Measurements from ENCODE around the gene OR1J4. TPM values are rescaled to one million over a fixed set of nuclear protein-coding genes. Genes with fewer than 3 reads are reported as not detected.
"Not testable (repeated sequence)": the region's sequence is repeated elsewhere in the genome, so short reads cannot be mapped to it uniquely, and the experiment has no call there.

OR1J4 gene
- total RNA-seq, 1 donor from 2014 or later, result not detected

DNA sequence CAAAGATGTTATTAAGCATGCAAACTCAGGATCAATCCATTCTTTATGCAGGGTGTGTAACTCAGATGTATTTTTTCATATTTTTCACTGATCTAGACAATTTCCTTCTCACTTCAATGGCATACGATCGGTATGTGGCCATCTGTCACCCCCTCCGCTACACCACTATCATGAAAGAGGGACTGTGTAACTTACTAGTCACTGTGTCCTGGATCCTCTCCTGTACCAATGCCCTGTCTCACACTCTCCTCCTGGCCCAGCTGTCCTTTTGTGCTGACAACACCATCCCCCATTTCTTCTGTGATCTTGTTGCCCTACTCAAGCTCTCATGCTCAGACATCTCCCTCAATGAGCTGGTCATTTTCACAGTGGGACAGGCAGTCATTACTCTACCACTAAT, 435 bp downstream of the OR1J4 start:
- no peaks in the 10 kb centered on the region for H3K36me3 ChIP-seq
- H3K27me3 ChIP-seq (ENCODE audit: low read depth), result peaks cover 70% of the 10 kb centered on the region
- no peak for TF ChIP-seq CTCF (IDR thresholded peaks at IDR 0.05; ENCODE audit: borderline replicate concordance)
- no peaks in the 10 kb centered on the region for H3K9me3 ChIP-seq (replicated peaks)
- DNase-seq, result no peak
- no peaks in the 10 kb centered on the region for H3K4me1 ChIP-seq
- intact Hi-C loops (cut with micrococcal nuclease), result no loop called here
- H3K27ac ChIP-seq (replicated peaks), result no peak overlapping the region
- no peak overlapping the region for H3K4me3 ChIP-seq

DNA sequence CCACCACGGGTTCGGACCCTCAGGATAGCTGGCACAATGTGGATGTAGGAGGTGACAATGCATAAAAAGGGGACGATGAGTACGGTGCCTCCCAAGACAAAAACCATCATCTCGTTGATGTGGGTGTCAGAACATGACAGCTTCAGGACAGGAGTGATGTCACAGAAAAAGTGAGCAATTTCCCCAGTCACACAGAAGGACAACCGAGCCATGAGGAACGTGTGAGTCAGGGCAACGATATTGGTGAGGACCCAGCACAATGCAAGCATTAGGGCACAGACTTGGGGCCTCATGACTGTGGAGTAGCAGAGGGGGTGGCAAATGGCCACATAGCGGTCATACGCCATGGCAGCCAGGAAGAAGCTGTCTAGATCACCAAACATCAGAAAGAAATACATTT, 7.7 kb downstream of the OR1J4 start:
- no peak for TF ChIP-seq CTCF (IDR thresholded peaks at IDR 0.05; ENCODE audit: borderline replicate concordance)
- Histone ChIP-seq H3K27me3 (ENCODE audit: low read depth) (peaks cover 36% of the 10 kb centered on the region), H3K4me1 (no peaks in the 10 kb centered on the region), H3K36me3 (no peaks in the 10 kb centered on the region), H3K27ac (replicated peaks) (no peak overlapping the region), H3K9me3 (replicated peaks) (no peaks in the 10 kb centered on the region), H3K4me3 (no peak overlapping the region)
- intact Hi-C loops (cut with micrococcal nuclease), result no loop called here
- DNase-seq, result no peak

DNA sequence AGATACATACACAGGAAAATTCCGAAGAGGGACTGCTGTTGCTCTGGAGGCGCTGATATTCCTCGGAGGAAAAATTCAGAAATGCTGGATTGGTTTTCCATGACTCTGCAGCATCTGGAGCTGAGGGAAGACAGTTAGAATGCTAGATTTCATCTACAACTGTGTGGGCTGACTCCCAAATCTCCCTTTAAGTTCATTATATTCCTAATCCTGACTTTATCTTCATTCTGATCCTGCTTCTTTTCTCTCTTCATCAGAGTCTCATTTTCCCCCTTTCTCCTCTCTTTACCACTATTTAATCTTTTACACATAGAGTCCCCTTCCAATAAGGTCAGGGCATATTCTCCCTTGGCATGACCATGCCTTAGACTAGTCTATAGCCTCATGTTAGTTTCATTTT, 8.3 kb downstream of the OR1J4 start, which contains the start of gene OR1N1:
OR1N1 (minus strand) TSS at position 101 of the 400 bp plus-strand sequence; CDS start at position 101, 0 bp downstream.
- DNase-seq, result no peak
- intact Hi-C loops (cut with micrococcal nuclease), result no loop called here
- Histone ChIP-seq H3K4me3 (no peak within 1 kb of the TSS), H3K27me3 (ENCODE audit: low read depth) (peaks cover 30% of the 10 kb centered on the region), H3K36me3 (no peaks in the 10 kb centered on the region), H3K4me1 (no peaks in the 10 kb centered on the region), H3K9me3 (replicated peaks) (no peaks in the 10 kb centered on the region), H3K27ac (replicated peaks) (no peak within 1 kb of the TSS)
- TF ChIP-seq CTCF (IDR thresholded peaks at IDR 0.05; ENCODE audit: borderline replicate concordance), result no peak

DNA sequence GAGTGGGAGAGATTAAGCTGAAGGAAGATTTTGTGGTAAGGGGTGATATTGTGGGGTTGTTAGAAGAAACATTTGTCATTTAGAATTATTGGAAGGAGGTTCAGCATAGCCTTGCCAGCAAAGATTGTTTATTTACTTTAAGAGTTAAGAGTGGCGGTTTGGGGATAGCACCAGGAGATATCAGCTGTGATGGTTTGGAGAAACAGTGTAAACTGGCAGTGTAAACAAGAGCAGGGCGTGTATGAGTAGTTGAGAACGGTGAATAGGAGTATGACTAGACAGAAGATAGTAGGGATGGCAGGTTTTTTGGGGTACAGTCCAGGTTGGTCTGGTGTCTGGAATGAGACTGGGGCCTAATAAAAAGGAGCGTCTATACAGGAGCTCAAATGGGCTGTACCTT, 12.2 kb downstream of the OR1J4 start:
- H3K4me1 ChIP-seq; DNase-seq; H3K36me3 ChIP-seq; intact Hi-C loops (cut with micrococcal nuclease); H3K4me3 ChIP-seq; H3K27me3 ChIP-seq (ENCODE audit: low read depth); H3K9me3 ChIP-seq (replicated peaks); H3K27ac ChIP-seq (replicated peaks): not testable (repeated sequence)

GRCh38 chr9:122536134-122536533, 17.2 kb downstream of the OR1J4 start:
- Histone ChIP-seq H3K9me3 (replicated peaks) (peaks cover 16% of the 10 kb centered on the region), H3K4me3 (no peak overlapping the region), H3K27me3 (ENCODE audit: low read depth) (no peaks in the 10 kb centered on the region), H3K4me1 (no peaks in the 10 kb centered on the region), H3K27ac (replicated peaks) (no peak overlapping the region), H3K36me3 (no peaks in the 10 kb centered on the region)
- TF ChIP-seq CTCF (IDR thresholded peaks at IDR 0.05; ENCODE audit: borderline replicate concordance), result no peak
- intact Hi-C loops (cut with micrococcal nuclease), result no loop called here
- DNase-seq, result no peak

DNA sequence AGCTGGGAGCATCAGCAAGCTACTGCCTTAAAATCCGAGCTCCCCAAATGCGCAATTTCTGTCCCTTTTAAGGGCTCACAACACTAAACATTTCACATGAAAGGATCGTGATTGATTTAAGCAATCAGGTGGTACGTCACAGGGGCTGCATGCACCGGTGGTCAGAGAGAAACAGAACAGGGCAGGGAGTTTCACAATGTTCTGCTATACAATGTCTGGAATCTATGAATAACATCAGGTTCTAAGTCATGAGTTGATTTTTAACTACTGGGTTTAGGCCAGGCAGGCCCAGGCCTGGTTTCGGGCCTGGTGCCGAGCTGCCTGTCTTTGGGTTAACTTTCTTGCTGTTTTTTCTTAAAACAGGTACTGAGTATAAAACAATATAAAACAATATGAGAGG, 18.1 kb downstream of the OR1J4 start:
- H3K36me3 ChIP-seq; H3K4me3 ChIP-seq; DNase-seq; H3K4me1 ChIP-seq; H3K27me3 ChIP-seq (ENCODE audit: low read depth); H3K27ac ChIP-seq (replicated peaks); intact Hi-C loops (cut with micrococcal nuclease): not testable (repeated sequence)
- H3K9me3 ChIP-seq (replicated peaks), result peaks cover 16% of the 10 kb centered on the region

- H3K27me3 ChIP-seq (ENCODE audit: low read depth), result peaks cover 7% of the 10 kb centered on the region
- H3K4me3 ChIP-seq, result no peak overlapping the region
- TF ChIP-seq CTCF (IDR thresholded peaks at IDR 0.05; ENCODE audit: borderline replicate concordance), result no peak
- H3K27ac ChIP-seq (replicated peaks), result no peak overlapping the region
- peaks cover 16% of the 10 kb centered on the region for H3K9me3 ChIP-seq (replicated peaks)
- no peaks in the 10 kb centered on the region for H3K36me3 ChIP-seq
- intact Hi-C loops (cut with micrococcal nuclease), result no loop called here
- no peak for DNase-seq
- no peaks in the 10 kb centered on the region for H3K4me1 ChIP-seq
Observed at GRCh38 chr9:122538757-122539156, 19.8 kb downstream of the OR1J4 start.

Data from left ventricle myocardium inferior (tissue), 1 donor.